Measurements from ENCODE around the gene PPHLN1. TPM values are rescaled to one million over a fixed set of nuclear protein-coding genes. Genes with fewer than 3 reads are reported as not detected.
A peak's percentile ranks its signal among the peaks of the same experiment; 100 is the strongest.

Gene PPHLN1
- total RNA-seq, 1 donor from 2014 or later, result 95.9 TPM

- ATAC-seq (ENCODE audit: low read depth) (no peak), DNase-seq (no peak)
- peaks cover 50% of the 10 kb centered on the region for H3K36me3 Mint-ChIP-seq (ENCODE audit: low read depth)
- ChIA-PET CTCF (no interaction called here), POLR2A (no interaction called here)
- H3K4me1 Mint-ChIP-seq, result no peaks in the 10 kb centered on the region
- no peaks in the 10 kb centered on the region for H3K27me3 Mint-ChIP-seq
- H3K9me3 Mint-ChIP-seq, result no peaks in the 10 kb centered on the region
- H3K4me3 Mint-ChIP-seq, result no peak overlapping the region
- no peak overlapping the region for H3K27ac Mint-ChIP-seq
- TF ChIP-seq CTCF (IDR thresholded peaks at IDR 0.05), result no peak
- intact Hi-C loops (cut with micrococcal nuclease), result no loop called here
These were observed 10.9 kb upstream of the PPHLN1 start for GRCh38 chr12:42315108-42315507.

- Mint-ChIP-seq H3K27me3 (no peaks in the 10 kb centered on the region), H3K4me3 (no peak overlapping the region), H3K4me1 (peaks cover 12% of the 10 kb centered on the region), H3K9me3 (no peaks in the 10 kb centered on the region), H3K36me3 (ENCODE audit: low read depth) (peaks cover 51% of the 10 kb centered on the region), H3K27ac (no peak overlapping the region)
- TF ChIP-seq CTCF (IDR thresholded peaks at IDR 0.05), result no peak
- intact Hi-C loops (cut with micrococcal nuclease), result no loop called here
- ChIA-PET CTCF (no interaction called here), POLR2A (no interaction called here)
- ATAC-seq (ENCODE audit: low read depth), result no peak
- DNase-seq, result no peak
These were observed 5.2 kb upstream of the PPHLN1 start for GRCh38 chr12:42320796-42321195.

GRCh38 chr12:42322567-42322966 is 3.4 kb upstream of the PPHLN1 start:
- Mint-ChIP-seq H3K4me3 (no peak overlapping the region), H3K27me3 (no peaks in the 10 kb centered on the region), H3K9me3 (no peaks in the 10 kb centered on the region), H3K36me3 (ENCODE audit: low read depth) (peaks cover 51% of the 10 kb centered on the region), H3K27ac (no peak overlapping the region), H3K4me1 (peaks cover 26% of the 10 kb centered on the region)
- DNase-seq, result no peak
- TF ChIP-seq CTCF (IDR thresholded peaks at IDR 0.05), result no peak
- intact Hi-C loops (cut with micrococcal nuclease), result no loop called here
- no peak for ATAC-seq (ENCODE audit: low read depth)
- ChIA-PET POLR2A (no interaction called here), CTCF (interaction anchor here (1.1 to 1.4 kb wide), 2 partner anchors 10 to 192 kb away, joined by 3 read pairs; no protein-coding TSS in a partner anchor)

- H3K27ac Mint-ChIP-seq, result no peak overlapping the region
- DNase-seq (no peak), ATAC-seq (ENCODE audit: low read depth) (no peak)
- H3K36me3 Mint-ChIP-seq (ENCODE audit: low read depth), result peaks cover 45% of the 10 kb centered on the region
- POLR2A ChIA-PET, result no interaction called here
- peaks cover 37% of the 10 kb centered on the region for H3K4me1 Mint-ChIP-seq
- intact Hi-C loops (cut with micrococcal nuclease), result no loop called here
- CTCF ChIA-PET, result no interaction called here
- TF ChIP-seq CTCF (IDR thresholded peaks at IDR 0.05), result no peak
- H3K4me3 Mint-ChIP-seq, result no peak overlapping the region
- no peaks in the 10 kb centered on the region for H3K9me3 Mint-ChIP-seq
- H3K27me3 Mint-ChIP-seq, result no peaks in the 10 kb centered on the region
These were observed 2.1 kb upstream of the PPHLN1 start for GRCh38 chr12:42323856-42324255.

- ChIA-PET CTCF (no interaction called here), POLR2A (interaction anchor here (1.4 to 1.6 kb wide), 2 partner anchors 87 to 160 kb away, joined by 3 to 6 read pairs; partner anchors contain the start of gene YAF2)
- Mint-ChIP-seq H3K9me3 (no peaks in the 10 kb centered on the region), H3K4me3 (peak overlapping the region; percentile 94), H3K27ac (peak overlapping the region; percentile 90), H3K27me3 (no peaks in the 10 kb centered on the region), H3K4me1 (peaks cover 45% of the 10 kb centered on the region), H3K36me3 (ENCODE audit: low read depth) (peaks cover 47% of the 10 kb centered on the region)
- intact Hi-C loops (cut with micrococcal nuclease), result loop anchor here (5.0 kb wide), 2 partner anchors 157 to 242 kb away; no protein-coding TSS in a partner anchor
- DNase-seq (no peak), ATAC-seq (ENCODE audit: low read depth) (no peak)
- TF ChIP-seq CTCF (IDR thresholded peaks at IDR 0.05), result no peak
These were observed 678 bp upstream of the PPHLN1 start for GRCh38 chr12:42325326-42325652.
